ENCODE measurements around the gene ACVR1.

GRCh38 chr2:157893611-157894010, 17.5 kb upstream of the ACVR1 start:
- TF ChIP-seq CTCF (IDR thresholded peaks at IDR 0.05) (no peak), ZFX (IDR thresholded peaks at IDR 0.05; ENCODE audit: borderline replicate concordance) (no peak)

Measured in 22Rv1 (cell line).